ENCODE results near the gene BEGAIN.

GRCh38 chr14:100574642-100575031 is 12.6 kb downstream of the BEGAIN start:
- TF ChIP-seq CTCF (IDR thresholded peaks at IDR 0.05) (no peak), POLR2AphosphoS5 (IDR thresholded peaks at IDR 0.05) (no peak)

Measured in esophagus muscularis mucosa (tissue), 3 donors.